H1 (cell line): Measurements from ENCODE around the gene TLX1. TPM values are rescaled to one million over a fixed set of nuclear protein-coding genes. Genes with fewer than 3 reads are reported as not detected.

ENCODE experiments used
- CTCF ChIA-PET: fragments of 300-600 bp; sonication (Branson Sonifier 250); formaldehyde crosslinking; loops from one replicate; lab custom pipeline; 2021; ENCODE audit not compliant: partially characterized antibody; lab: Charles Lee
- POLR2A ChIA-PET: fragments of 300-600 bp; sonication (Branson Sonifier 250); formaldehyde crosslinking; loops from one replicate; lab custom pipeline; 2021; ENCODE audit warnings: inconsistent platforms; ENCODE audit not compliant: partially characterized antibody; lab: Charles Lee
- DNase-seq, 2 experiments: peaks; one replicate each; pipeline versions ENCODE4 v3.0.0 to v3.0.0-alpha.2; 2010 to 2022; ENCODE audit warnings: low spot score in 2 of 2, low read depth in 1 of 2, mixed read lengths in 1 of 2
- FAIRE-seq: peaks from 2 replicates; lab custom pipeline; 2011; peaks lifted over from hg19 to GRCh38; lab: Jason Lieb, UNC
- H2AFZ ChIP-seq: 2 replicates; pipeline ENCODE4 v1.8.1; 2012; ENCODE audit warnings: low read length, inconsistent platforms
- H2AK5ac ChIP-seq: 2 replicates; pipeline ENCODE4 v1.6.1; 2013; ENCODE audit warnings: low read depth, low read length
- H2BK120ac ChIP-seq: replicated peaks from 2 replicates; pipeline ENCODE3; 2013; ENCODE audit warnings: low read depth, low read length, inconsistent platforms
- H2BK12ac ChIP-seq: 2 replicates; pipeline ENCODE4 v1.6.1; 2013; ENCODE audit warnings: low read depth, low read length
- H2BK15ac ChIP-seq: 2 replicates; pipeline ENCODE4 v1.6.1; 2013; ENCODE audit warnings: low read length
- H2BK20ac ChIP-seq: 2 replicates; pipeline ENCODE4 v1.6.1; 2013; ENCODE audit warnings: low read length
- H2BK5ac ChIP-seq: 2 replicates; pipeline ENCODE4 v1.6.1; 2013; ENCODE audit warnings: low read depth, low read length
- H3K14ac ChIP-seq: 2 replicates; pipeline ENCODE4 v1.6.1; 2013; ENCODE audit warnings: inconsistent platforms; ENCODE audit not compliant: insufficient read length
- H3K18ac ChIP-seq: 2 replicates; pipeline ENCODE4 v1.6.1; 2013; ENCODE audit warnings: low read length; ENCODE audit errors: extremely low read depth
- H3K23ac ChIP-seq: 2 replicates; pipeline ENCODE4 v1.6.1; 2013; ENCODE audit warnings: inconsistent platforms; ENCODE audit not compliant: insufficient read length
- H3K23me2 ChIP-seq: 2 replicates; pipeline ENCODE4 v1.6.1; 2013; ENCODE audit warnings: low read depth, low read length
- H3K27ac ChIP-seq: 2 replicates; pipeline ENCODE4 v1.6.1; 2011; ENCODE audit warnings: low read depth, low read length, inconsistent platforms
- H3K27me3 ChIP-seq, 4 experiments: replicated peaks in 1 of 4; 1 replicate in 1 of 4; 2 replicates in 3 of 4; pipeline versions ENCODE4 v1.6.1 to v1.8.1; 2011 to 2013; ENCODE audit warnings: low read length in 3 of 4, mild to moderate bottlenecking in 3 of 4, inconsistent platforms in 2 of 4, mixed read lengths in 2 of 4, moderate library complexity in 1 of 4; ENCODE audit not compliant: control insufficient read depth in 3 of 4, insufficient read depth in 3 of 4; ENCODE audit errors: extremely low read depth in 1 of 4
- H3K36me3 ChIP-seq, 4 experiments: 2 replicates each; pipeline versions ENCODE4 v1.6.1 to v1.8.1; 2011 to 2013; ENCODE audit warnings: mild to moderate bottlenecking in 4 of 4, low read length in 3 of 4, moderate library complexity in 2 of 4, control low read depth in 1 of 4, inconsistent platforms in 1 of 4; ENCODE audit not compliant: insufficient read depth in 4 of 4, control insufficient read depth in 2 of 4
- H3K4ac ChIP-seq: replicated peaks from 2 replicates; pipeline ENCODE3; 2013; ENCODE audit warnings: low read length, low read depth, mixed read lengths, inconsistent platforms; ENCODE audit not compliant: insufficient read length
- H3K4me1 ChIP-seq, 4 experiments: replicated peaks in 1 of 4; 1 replicate in 1 of 4; 2 replicates in 3 of 4; pipeline versions ENCODE4 v1.6.1 to v1.8.1; 2011 to 2013; ENCODE audit warnings: low read length in 3 of 4, inconsistent platforms in 2 of 4, mixed read lengths in 1 of 4; ENCODE audit not compliant: insufficient read depth in 4 of 4, control insufficient read depth in 3 of 4
- H3K4me2 ChIP-seq, 2 experiments: 2 replicates each; pipeline versions ENCODE4 v1.6.1 to v1.8.1; 2011 to 2013; ENCODE audit warnings: low read depth in 2 of 2, low read length in 2 of 2, control low read depth in 1 of 2, inconsistent platforms in 1 of 2, mild to moderate bottlenecking in 1 of 2; ENCODE audit not compliant: insufficient read depth in 1 of 2
- H3K4me3 ChIP-seq, 4 experiments: fragments of 200-600, 300-600 bp in 1 of 4; sonication (generic), shearing (Covaris generic), sonication (Bioruptor Twin) in 1 of 4; 2 replicates each; pipeline versions ENCODE4 v1.5.1 to v1.8.1; 2011 to 2016; ENCODE audit warnings: low read length in 4 of 4, low read depth in 3 of 4, control low read depth in 2 of 4, inconsistent platforms in 2 of 4, mild to moderate bottlenecking in 2 of 4, mixed read lengths in 1 of 4, moderate library complexity in 1 of 4; ENCODE audit not compliant: insufficient read depth in 2 of 4; ENCODE audit errors: extremely low read depth in 1 of 4
- H3K56ac ChIP-seq: replicated peaks from 2 replicates; pipeline ENCODE3; 2013; ENCODE audit warnings: low read depth, mild to moderate bottlenecking, mixed read lengths, low read length, inconsistent platforms; ENCODE audit not compliant: insufficient read length
- H3K79me1 ChIP-seq: 2 replicates; pipeline ENCODE4 v1.6.1; 2013; ENCODE audit warnings: low read depth, low read length, control low read depth
- H3K79me2 ChIP-seq, 2 experiments: 2 replicates each; pipeline versions ENCODE4 v1.6.1 to v1.8.1; 2012 to 2013; ENCODE audit warnings: low read length in 2 of 2, mild to moderate bottlenecking in 2 of 2, inconsistent platforms in 1 of 2; ENCODE audit not compliant: insufficient read depth in 2 of 2, control insufficient read depth in 1 of 2
- H3K9ac ChIP-seq, 4 experiments: replicated peaks in 1 of 4; 1 replicate in 1 of 4; 2 replicates in 3 of 4; pipeline versions ENCODE4 v1.6.1 to v1.8.1; 2011 to 2013; ENCODE audit warnings: low read depth in 3 of 4, low read length in 3 of 4, control low read depth in 2 of 4, mild to moderate bottlenecking in 2 of 4, moderate library complexity in 2 of 4, inconsistent platforms in 1 of 4; ENCODE audit errors: extremely low read depth in 1 of 4
- H3K9me3 ChIP-seq, 2 experiments: 2 replicates each; pipeline versions ENCODE4 v1.6.1 to v1.8.1; 2012 to 2013; ENCODE audit warnings: mild to moderate bottlenecking in 2 of 2, moderate library complexity in 2 of 2, control low read depth in 1 of 2, inconsistent platforms in 1 of 2, low read depth in 1 of 2, low read length in 1 of 2, mixed read lengths in 1 of 2; ENCODE audit not compliant: insufficient read depth in 2 of 2
- H4K20me1 ChIP-seq, 2 experiments: replicated peaks in 1 of 2; 2 replicates each; pipeline versions ENCODE3 to v1.8.1; 2011 to 2013; ENCODE audit warnings: inconsistent platforms in 2 of 2, low read length in 2 of 2, mild to moderate bottlenecking in 1 of 2; ENCODE audit not compliant: insufficient read depth in 2 of 2, control insufficient read depth in 1 of 2
- H4K5ac ChIP-seq: 2 replicates; pipeline ENCODE4 v1.6.1; 2013; ENCODE audit warnings: low read length, low read depth, mixed read lengths, inconsistent platforms; ENCODE audit not compliant: insufficient read length
- H4K8ac ChIP-seq: 2 replicates; pipeline ENCODE4 v1.8.0; 2013; ENCODE audit warnings: mild to moderate bottlenecking, moderate library complexity, low read length, inconsistent platforms; ENCODE audit not compliant: insufficient read depth; ENCODE audit errors: extremely low read depth
- H4K91ac ChIP-seq: replicated peaks from 2 replicates; pipeline ENCODE3; 2013; ENCODE audit warnings: low read length, mixed read lengths, inconsistent platforms; ENCODE audit not compliant: insufficient read length
- CBX5 ChIP-seq: fragments of 300-800, 300-1000 bp; sonication (generic); IDR thresholded peaks from 2 replicates; pipeline ENCODE4 v1.7.1; 2016; ENCODE audit warnings: antibody characterized with exemption, low read length, low read depth
- CEBPB ChIP-seq: IDR thresholded peaks from 2 replicates; pipeline ENCODE4 v1.6.1; 2012; ENCODE audit warnings: low read depth, low read length
- JUN ChIP-seq: IDR thresholded peaks from 2 replicates; pipeline ENCODE4 v1.6.1; 2011; ENCODE audit warnings: low read depth, mild to moderate bottlenecking, improper control_type of control experiment, low read length
- RAD21 ChIP-seq, 2 experiments: IDR thresholded peaks in 1 of 2; conservative IDR thresholded peaks in 1 of 2; 2 replicates each; pipeline ENCODE4 v1.6.1; 2011; ENCODE audit warnings: low read depth in 2 of 2, low read length in 2 of 2, improper control_type of control experiment in 1 of 2, inconsistent platforms in 1 of 2, mild to moderate bottlenecking in 1 of 2, moderate library complexity in 1 of 2
- SIN3A ChIP-seq, 2 experiments: IDR thresholded peaks in 1 of 2; conservative IDR thresholded peaks in 1 of 2; 2 replicates each; pipeline ENCODE4 v1.6.1; 2011 to 2012; ENCODE audit warnings: low read length in 2 of 2, improper control_type of control experiment in 1 of 2, low read depth in 1 of 2, mild to moderate bottlenecking in 1 of 2
- SP2 ChIP-seq: IDR thresholded peaks from 2 replicates; pipeline ENCODE4 v1.6.1; 2012; ENCODE audit warnings: mild to moderate bottlenecking, low read length, inconsistent platforms
- SUZ12 ChIP-seq: fragments of 200-600 bp; sonication (generic); IDR thresholded peaks from 2 replicates; pipeline ENCODE4 v1.6.1; 2012; ENCODE audit warnings: mild to moderate bottlenecking, inconsistent platforms, low read length, moderate library complexity, mixed read lengths
- WGBS, 2 experiments: shearing (Covaris generic) in 1 of 2; methylation state at CpG; one replicate each; pipeline versions ENCODE4 v1.1.6 to v1.1.7; 2013 to 2015; ENCODE audit warnings: low lambda C conversion rate in 2 of 2, mixed read lengths in 2 of 2, inconsistent platforms in 1 of 2, low coverage in 1 of 2, missing lambda C conversion rate in 1 of 2; ENCODE audit not compliant: insufficient replicate concordance in 2 of 2, insufficient coverage in 1 of 2, insufficient read length in 1 of 2; ENCODE audit errors: extremely low coverage in 1 of 2, missing lambda C conversion rate in 1 of 2; 5-methylcytosine and 5-hydroxymethylcytosine counted together
- long read RNA-seq, 2 experiments: library from RNA in 1 of 2; library from capped mRNA in 1 of 2; stranded (forward); transcript quantifications; one replicate each; pipeline ENCODE4 v2.0.0, GENCODE V29; 2021; ENCODE audit warnings: inconsistent platforms in 1 of 2
- polyA minus RNA-seq, 3 experiments: library from RNA; depleted of rRNA, polyadenylated mRNA; stranded (reverse); fragments of >200 nt; gene quantifications; 1 replicate in 2 of 3; 2 replicates in 1 of 3; pipeline ENCODE4 v1.2.3, GENCODE V29; 2011
- polyA plus RNA-seq, 7 experiments: library from polyadenylated mRNA; depleted of rRNA in 3 of 7; stranded (reverse) in 5 of 7; unstranded in 2 of 7; fragments of >200 nt in 5 of 7; fragments of 200-250 nt in 2 of 7; gene quantifications; 1 replicate in 5 of 7; 2 replicates in 1 of 7; 4 replicates in 1 of 7; pipeline versions ENCODE4 v1.2.1 to v1.2.3, GENCODE V29; 2011 to 2013; ENCODE audit warnings: missing spikeins in 2 of 7, mixed read lengths in 2 of 7
- total RNA-seq: library from RNA; stranded (reverse); fragmentation: NEBNext Ultra II Directional; extraction: Animal tissue kit (Norgen Biotek cat#: 25700); gene quantifications from 2 replicates; pipeline ENCODE4 v1.2.1, GENCODE V29; 2021

The TLX1 gene
- total RNA-seq, result not detected in 2 replicates
- not detected in 2 replicates for polyA plus RNA-seq (2011; rRNA removed)
- polyA plus RNA-seq (2011; cell fraction: cytosol; rRNA removed), result not detected
- polyA plus RNA-seq (2011; cell fraction: nucleus; rRNA removed), result not detected
- not detected in 4 replicates for polyA plus RNA-seq (2012, experiment 1 of 2)
- not detected for polyA plus RNA-seq (2012, experiment 2 of 2)
- polyA plus RNA-seq (2013, experiment 1 of 2), result not detected
- not detected for polyA plus RNA-seq (2013, experiment 2 of 2)
- not detected in 2 replicates for polyA minus RNA-seq (2011; rRNA and poly(A)+ RNA removed)
- polyA minus RNA-seq (2011; cell fraction: cytosol; rRNA and poly(A)+ RNA removed), result not detected
- polyA minus RNA-seq (2011; cell fraction: nucleus; rRNA and poly(A)+ RNA removed), result not detected
- long read RNA-seq, experiment 1, result 0 reads
- long read RNA-seq, experiment 2, result 0 reads

DNA sequence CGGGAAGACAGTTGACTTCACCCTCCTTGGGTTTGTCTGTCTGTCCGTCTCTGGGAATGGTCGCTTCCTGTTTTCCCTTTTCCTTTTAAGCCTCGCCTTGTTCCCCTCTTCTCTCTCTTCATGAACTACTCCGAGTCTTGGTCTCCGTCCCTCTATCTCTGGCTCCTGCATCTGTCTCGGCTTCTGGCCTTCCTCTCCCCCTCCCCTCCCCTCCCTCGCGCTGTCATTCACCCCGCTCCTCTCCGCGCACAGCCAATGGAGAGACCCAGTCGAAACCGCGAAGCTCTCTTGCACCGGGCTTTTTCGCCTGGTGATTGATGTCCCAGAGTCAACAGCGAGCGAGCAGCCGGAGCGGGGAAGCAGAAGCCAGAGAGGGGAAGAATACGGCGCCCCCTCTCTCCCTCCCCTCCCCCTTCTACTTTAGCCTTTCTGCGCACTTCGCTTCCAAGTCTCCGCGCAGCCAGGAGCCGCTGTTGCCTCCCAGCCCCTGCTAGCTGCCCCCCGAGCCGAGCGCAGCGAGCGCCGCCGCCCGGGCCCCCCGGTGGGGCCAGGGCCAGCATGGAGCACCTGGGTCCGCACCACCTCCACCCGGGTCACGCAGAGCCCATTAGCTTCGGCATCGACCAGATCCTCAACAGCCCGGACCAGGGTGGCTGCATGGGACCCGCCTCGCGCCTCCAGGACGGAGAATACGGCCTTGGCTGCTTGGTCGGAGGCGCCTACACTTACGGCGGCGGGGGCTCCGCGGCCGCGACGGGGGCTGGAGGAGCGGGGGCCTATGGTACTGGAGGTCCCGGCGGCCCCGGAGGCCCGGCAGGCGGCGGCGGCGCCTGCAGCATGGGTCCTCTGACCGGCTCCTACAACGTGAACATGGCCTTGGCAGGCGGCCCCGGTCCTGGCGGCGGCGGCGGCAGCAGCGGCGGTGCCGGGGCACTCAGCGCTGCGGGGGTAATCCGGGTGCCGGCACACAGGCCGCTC lies at the start of gene TLX1:
Gene TLX1, plus strand, starts transcription at position 317 of the 978 bp plus-strand sequence. Its CDS starts 242 bp downstream, at position 559.
- H3K9ac ChIP-seq, result no peak within 1 kb of the TSS
- H3K9me3 ChIP-seq, result no peaks in the 10 kb centered on the region
- no peak for FAIRE-seq
- H2BK20ac ChIP-seq, result 0 out of 2 replicates have a peak within 1 kb of the TSS, but pooled peaks have one; percentile 21
- no peak within 1 kb of the TSS for H3K56ac ChIP-seq
- H3K23ac ChIP-seq, result no peak within 1 kb of the TSS
- no peak within 1 kb of the TSS; the same call in 1 of the 2 replicates for H2BK12ac ChIP-seq
- H4K8ac ChIP-seq, result 0 out of 2 replicates have a peak within 1 kb of the TSS, but pooled peaks have one; percentile 11
- H2BK15ac ChIP-seq, result no peak within 1 kb of the TSS; the same call in 1 of the 2 replicates
- no peak for DNase-seq
- peak within 1 kb of the TSS; percentile 56 to 65 for H3K4me2 ChIP-seq
- peak within 1 kb of the TSS in 3 of 4 experiments; percentile 18 to 51 (median 26); a peak in 3 of 8 replicates for H3K4me3 ChIP-seq
- no peaks in the 10 kb centered on the region for H3K79me2 ChIP-seq
- H3K18ac ChIP-seq, result no peak within 1 kb of the TSS; the same call in 1 of the 2 replicates
- no peak within 1 kb of the TSS for H3K27ac ChIP-seq
- H4K5ac ChIP-seq, result no peak within 1 kb of the TSS
- H3K79me1 ChIP-seq, result no peaks in the 10 kb centered on the region; the same call in 1 of the 2 replicates
- peaks cover 0 to 22% (median 4%) of the 10 kb centered on the region in 4 experiments; a peak in 5 of 7 replicates for H3K4me1 ChIP-seq
- WGBS, 2 experiments, result 2% methylated on average over 34 of the region's 83 CpGs; no CpG with 5 or more reads in 1 of the 2 experiments
- peaks cover 33 to 36% of the 10 kb centered on the region in 2 experiments for H4K20me1 ChIP-seq
- no peak within 1 kb of the TSS for H2BK5ac ChIP-seq
- no peak within 1 kb of the TSS for H3K4ac ChIP-seq
- H2AFZ ChIP-seq, result no peak within 1 kb of the TSS
- peak within 1 kb of the TSS; percentile 5; the same call in 1 of the 2 replicates for H2AK5ac ChIP-seq
- no peaks in the 10 kb centered on the region; the same call in 1 of the 2 replicates for H3K23me2 ChIP-seq
- ChIA-PET POLR2A (interaction anchor here (0.9 kb wide), 1 partner anchor 7 kb away, joined by 3 read pairs; no protein-coding TSS in a partner anchor), CTCF (interaction anchor here (0.5 to 5.9 kb wide), 15 partner anchors 9 to 393 kb away, joined by 3 to 50 read pairs (median 3); partner anchors contain the start of genes LBX1, PDZD7 and SFXN3)
- no peak within 1 kb of the TSS for H4K91ac ChIP-seq
- H3K27me3 ChIP-seq, result peaks cover 95 to 100% (median 100%) of the 10 kb centered on the region in 4 experiments
- H2BK120ac ChIP-seq, result no peak within 1 kb of the TSS
- H3K36me3 ChIP-seq, result peaks cover 0 to 14% (median 0%) of the 10 kb centered on the region in 4 experiments; a peak in 1 of 8 replicates
- no peak within 1 kb of the TSS for H3K14ac ChIP-seq
- no peak for TF ChIP-seq CEBPB
- TF ChIP-seq SP2, result no peak
- TF ChIP-seq SUZ12, result peak; percentile 84; the same call in 1 of the 2 replicates
- TF ChIP-seq SIN3A (conservative IDR thresholded peaks at IDR 0.05 in 1 of 2, IDR thresholded peaks at IDR 0.05 in 1 of 2; ENCODE audit: low read depth in 1 of 2, low read length in 2 of 2), result no peak
- no peak for TF ChIP-seq RAD21 (IDR thresholded peaks at IDR 0.05 in 1 of 2, conservative IDR thresholded peaks at IDR 0.05 in 1 of 2; ENCODE audit: low read depth in 2 of 2, low read length in 2 of 2)
- no peak for TF ChIP-seq CBX5
- no peak for TF ChIP-seq JUN
